AG04450 (cell line): ENCODE measurements around the gene RTRAF. TPM values are rescaled to one million over a fixed set of nuclear protein-coding genes. Genes with fewer than 3 reads are reported as not detected.

Experiments used
- CTCF ChIA-PET: fragments of 300-600, 350-600 bp; formaldehyde crosslinking; extraction: SDS; loops from one replicate; lab custom pipeline; 2022; ENCODE audit warnings: antibody characterized with exemption, inconsistent platforms; lab: Charles Lee
- POLR2A ChIA-PET: fragments of 350-600 bp; formaldehyde crosslinking; extraction: SDS; loops from one replicate; lab custom pipeline; 2021; ENCODE audit warnings: antibody characterized with exemption, inconsistent platforms; lab: Yijun Ruan, JAX
- DNase-seq: peaks from one replicate; pipeline ENCODE4 v3.0.0-alpha.2; 2011; ENCODE audit warnings: low read depth, low spot score
- H3K27ac ChIP-seq: one replicate; pipeline ENCODE4 v1.5.1; 2012; ENCODE audit warnings: low read depth, low read length, control low read depth
- H3K27me3 ChIP-seq: one replicate; pipeline ENCODE4 v1.6.0; 2012; ENCODE audit warnings: low read length; ENCODE audit not compliant: control insufficient read depth, insufficient read depth
- H3K4me3 ChIP-seq: 2 replicates; pipeline ENCODE4 v1.5.1; 2011; ENCODE audit warnings: mild to moderate bottlenecking, low read depth, low read length, control low read depth
- H3K9me3 ChIP-seq: 2 replicates; pipeline ENCODE4 v1.5.1; 2012; ENCODE audit warnings: low read length; ENCODE audit not compliant: control insufficient read depth, insufficient read depth
- polyA plus RNA-seq: library from polyadenylated mRNA; depleted of rRNA; stranded (reverse); fragments of >200 nt; gene quantifications from 2 replicates; pipeline ENCODE4 v1.2.3, GENCODE V29; 2011
- TF ChIP-seq, protein P1 (sequence below): IDR thresholded peaks from 2 replicates; pipeline ENCODE4 v1.5.1; 2011; ENCODE audit warnings: low read depth, low read length, control low read depth, inconsistent platforms

Gene RTRAF
- polyA plus RNA-seq, 1 experiment = 400 TPM

DNA sequence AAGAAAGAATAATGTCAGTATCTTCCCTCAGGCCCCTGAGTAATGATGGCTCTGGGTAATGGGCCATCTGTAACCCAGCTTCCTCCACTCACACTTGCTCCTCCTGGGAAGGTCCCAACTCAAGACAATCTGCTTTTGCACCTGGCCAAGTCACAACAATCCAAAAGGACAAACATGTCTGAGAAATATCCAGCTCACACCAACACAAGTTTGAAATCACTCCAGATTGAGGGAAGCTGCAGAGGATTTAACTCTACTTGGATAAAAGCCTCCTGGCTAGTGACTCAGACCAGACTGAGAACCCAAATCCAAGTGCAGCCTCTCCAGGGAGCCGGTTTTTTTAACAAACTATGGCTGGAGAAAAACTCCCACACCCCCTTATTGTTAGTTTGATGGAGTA is 34.2 kb downstream of the RTRAF start:
- peak overlapping the region; percentile 66 for H3K27ac ChIP-seq
- DNase-seq = peak; percentile 52
- POLR2A ChIA-PET = interaction anchor here (1.8 kb wide), 1 partner anchor 46 kb away, joined by 8 read pairs; the partner anchor contains the start of gene NID2

GRCh38 chr14:52025310-52025709 is 36.0 kb downstream of the RTRAF start:
- CTCF ChIA-PET = interaction anchor here (1.1 to 2.3 kb wide), 3 partner anchors 18 to 106 kb away, joined by 3 to 6 read pairs (median 5); no protein-coding TSS in a partner anchor
- DNase-seq = peak; percentile 78
- H3K27me3 ChIP-seq = no peaks in the 10 kb centered on the region
- H3K4me3 ChIP-seq = no peak overlapping the region
- TF ChIP-seq, protein P1, sequence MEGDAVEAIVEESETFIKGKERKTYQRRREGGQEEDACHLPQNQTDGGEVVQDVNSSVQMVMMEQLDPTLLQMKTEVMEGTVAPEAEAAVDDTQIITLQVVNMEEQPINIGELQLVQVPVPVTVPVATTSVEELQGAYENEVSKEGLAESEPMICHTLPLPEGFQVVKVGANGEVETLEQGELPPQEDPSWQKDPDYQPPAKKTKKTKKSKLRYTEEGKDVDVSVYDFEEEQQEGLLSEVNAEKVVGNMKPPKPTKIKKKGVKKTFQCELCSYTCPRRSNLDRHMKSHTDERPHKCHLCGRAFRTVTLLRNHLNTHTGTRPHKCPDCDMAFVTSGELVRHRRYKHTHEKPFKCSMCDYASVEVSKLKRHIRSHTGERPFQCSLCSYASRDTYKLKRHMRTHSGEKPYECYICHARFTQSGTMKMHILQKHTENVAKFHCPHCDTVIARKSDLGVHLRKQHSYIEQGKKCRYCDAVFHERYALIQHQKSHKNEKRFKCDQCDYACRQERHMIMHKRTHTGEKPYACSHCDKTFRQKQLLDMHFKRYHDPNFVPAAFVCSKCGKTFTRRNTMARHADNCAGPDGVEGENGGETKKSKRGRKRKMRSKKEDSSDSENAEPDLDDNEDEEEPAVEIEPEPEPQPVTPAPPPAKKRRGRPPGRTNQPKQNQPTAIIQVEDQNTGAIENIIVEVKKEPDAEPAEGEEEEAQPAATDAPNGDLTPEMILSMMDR = no peak
- POLR2A ChIA-PET = interaction anchor here (1.0 to 1.9 kb wide), 7 partner anchors 9 to 85 kb away, joined by 3 to 18 read pairs (median 4); partner anchors contain the start of gene NID2
- peak overlapping the region; percentile 58 for H3K27ac ChIP-seq
- H3K9me3 ChIP-seq = no peaks in the 10 kb centered on the region

More for the DNA sequence above, 34.2 kb downstream of the RTRAF start:
- no peaks in the 10 kb centered on the region for H3K9me3 ChIP-seq
- no peaks in the 10 kb centered on the region for H3K27me3 ChIP-seq
- TF ChIP-seq, protein P1 = no peak
- H3K4me3 ChIP-seq = no peak overlapping the region
- CTCF ChIA-PET = interaction anchor here (1.0 to 1.5 kb wide), 3 partner anchors 27 to 109 kb away, joined by 3 to 5 read pairs (median 4); no protein-coding TSS in a partner anchor

GRCh38 chr14:52026017-52026660 is 36.8 kb downstream of the RTRAF start:
- CTCF ChIA-PET = interaction anchor here (0.9 to 2.3 kb wide), 4 partner anchors 18 to 64 kb away, joined by 3 to 6 read pairs (median 4); no protein-coding TSS in a partner anchor
- H3K27ac ChIP-seq = peak overlapping the region; percentile 58
- POLR2A ChIA-PET = interaction anchor here (0.7 to 1.9 kb wide), 5 partner anchors 10 to 103 kb away, joined by 3 to 18 read pairs (median 11); partner anchors contain the start of gene NID2
- no peaks in the 10 kb centered on the region for H3K9me3 ChIP-seq
- H3K4me3 ChIP-seq = no peak overlapping the region
- TF ChIP-seq, protein P1 = no peak
- H3K27me3 ChIP-seq = no peaks in the 10 kb centered on the region
- DNase-seq = no peak

DNA sequence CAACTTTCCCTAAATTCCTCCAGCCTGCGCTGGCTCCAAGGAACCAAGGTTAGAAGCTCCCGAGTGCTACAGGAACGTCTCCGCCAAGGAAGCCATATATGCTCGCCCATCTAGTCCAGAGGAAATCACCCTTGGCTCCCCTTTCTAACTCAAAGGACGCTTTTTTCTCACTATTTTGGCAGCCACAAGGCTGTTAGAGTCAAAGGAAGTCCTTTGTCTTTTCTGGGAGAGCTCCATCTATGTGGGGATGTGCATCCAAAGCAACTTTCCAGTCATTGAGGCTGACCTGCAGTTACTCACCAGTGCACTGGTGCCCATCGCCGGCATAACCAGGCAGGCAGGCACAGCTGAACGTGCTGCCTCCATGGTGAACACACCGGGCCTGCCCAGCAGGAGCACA is 37.6 kb downstream of the RTRAF start:
- Histone ChIP-seq H3K27ac (peak overlapping the region; percentile 68), H3K4me3 (no peak overlapping the region), H3K9me3 (no peaks in the 10 kb centered on the region), H3K27me3 (no peaks in the 10 kb centered on the region)
- CTCF ChIA-PET = interaction anchor here (1.0 kb wide), 1 partner anchor 31 kb away, joined by 3 read pairs; no protein-coding TSS in a partner anchor
- TF ChIP-seq, protein P1 = no peak
- DNase-seq = no peak
- POLR2A ChIA-PET = no interaction called here

DNA sequence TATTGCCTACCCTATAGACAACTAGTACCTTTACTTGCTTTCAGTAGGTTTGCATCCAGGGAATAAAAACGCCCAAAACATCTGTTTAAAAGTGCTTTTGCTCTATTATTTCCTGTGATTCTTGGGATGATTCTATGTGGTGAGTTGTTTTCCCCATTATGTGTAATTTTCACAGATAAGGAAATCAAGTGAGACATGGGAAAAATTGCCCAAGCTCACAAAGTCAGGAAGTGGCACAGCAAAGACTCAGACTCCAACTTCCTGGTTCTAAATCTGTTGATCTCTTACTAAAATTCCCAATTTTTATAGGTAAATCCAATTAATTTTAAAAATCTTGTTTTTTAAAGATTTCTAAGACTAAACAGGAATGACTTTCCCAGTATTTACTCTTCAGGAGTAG is 40.5 kb downstream of the RTRAF start:
- TF ChIP-seq, protein P1 = no peak
- H3K9me3 ChIP-seq = no peaks in the 10 kb centered on the region
- POLR2A ChIA-PET = interaction anchor here (0.6 kb wide), 1 partner anchor 666 kb away, joined by 4 read pairs; no protein-coding TSS in a partner anchor
- DNase-seq = no peak
- CTCF ChIA-PET = no interaction called here
- H3K27me3 ChIP-seq = no peaks in the 10 kb centered on the region
- no peak overlapping the region for H3K27ac ChIP-seq
- H3K4me3 ChIP-seq = no peak overlapping the region
